CD14-positive monocyte (primary cell): Measurements from ENCODE around the gene CDK5. TPM values are rescaled to one million over a fixed set of nuclear protein-coding genes. Genes with fewer than 3 reads are reported as not detected.

ENCODE experiments used
- DNase-seq, 3 donors: peaks; one replicate each; pipeline ENCODE4 v3.0.0-alpha.2; 2011 to 2022
- H2AFZ ChIP-seq: 2 replicates; pipeline ENCODE4 v1.6.0; 2012; ENCODE audit warnings: mild to moderate bottlenecking, low read depth, low read length, inconsistent platforms; ENCODE audit not compliant: insufficient read depth, poor library complexity, severe bottlenecking
- H3K27ac ChIP-seq, 2 donors: 1 replicate in 1 of 2; 2 replicates in 1 of 2; pipeline ENCODE4 v1.5.1; 2012 to 2013; ENCODE audit warnings: low read length in 2 of 2, control low read depth in 1 of 2, inconsistent platforms in 1 of 2, low read depth in 1 of 2, mild to moderate bottlenecking in 1 of 2
- H3K27me3 ChIP-seq, 2 donors: one replicate each; pipeline versions ENCODE4 v1.6.0 to v1.6.1; 2011 to 2013; ENCODE audit warnings: low read length in 2 of 2; ENCODE audit not compliant: control insufficient read depth in 2 of 2, insufficient read depth in 2 of 2
- H3K36me3 ChIP-seq, 2 donors: replicated peaks in 1 of 2; 1 replicate in 1 of 2; 2 replicates in 1 of 2; pipeline versions ENCODE4 v1.5.1 to v1.6.1; 2012 to 2013; ENCODE audit warnings: low read length in 2 of 2, control low read depth in 1 of 2, inconsistent platforms in 1 of 2, mild to moderate bottlenecking in 1 of 2; ENCODE audit not compliant: insufficient read depth in 2 of 2, control insufficient read depth in 1 of 2
- H3K4me1 ChIP-seq, 2 donors: 1 replicate in 1 of 2; 2 replicates in 1 of 2; pipeline versions ENCODE4 v1.5.1 to v1.6.1; 2012 to 2013; ENCODE audit warnings: low read length in 2 of 2, control low read depth in 1 of 2, inconsistent platforms in 1 of 2, mild to moderate bottlenecking in 1 of 2, moderate library complexity in 1 of 2; ENCODE audit not compliant: insufficient read depth in 2 of 2, control insufficient read depth in 1 of 2
- H3K4me2 ChIP-seq: replicated peaks from 2 replicates; pipeline ENCODE3; 2012; ENCODE audit warnings: low read length, moderate library complexity, mild to moderate bottlenecking; ENCODE audit not compliant: poor library complexity, severe bottlenecking; ENCODE audit errors: extremely low read depth
- H3K4me3 ChIP-seq, 3 experiments: fragments of 200-600 bp in 1 of 3; sonication (generic) in 1 of 3; replicated peaks in 1 of 3; 1 replicate in 2 of 3; 2 replicates in 1 of 3; pipeline ENCODE4 v1.5.1; 2011 to 2013; ENCODE audit warnings: low read length in 3 of 3, mild to moderate bottlenecking in 3 of 3, control low read depth in 2 of 3, low read depth in 2 of 3, inconsistent platforms in 1 of 3, moderate library complexity in 1 of 3
- H3K79me2 ChIP-seq: 2 replicates; pipeline ENCODE4 v1.6.0; 2012; ENCODE audit warnings: mild to moderate bottlenecking, control low read depth, inconsistent platforms, low read length, moderate library complexity; ENCODE audit not compliant: insufficient read depth
- H3K9ac ChIP-seq: 2 replicates; pipeline ENCODE4 v1.6.0; 2017; ENCODE audit warnings: low read length, mild to moderate bottlenecking; ENCODE audit not compliant: insufficient read depth, poor library complexity, severe bottlenecking
- H3K9me3 ChIP-seq, 2 donors: replicated peaks in 1 of 2; 1 replicate in 1 of 2; 2 replicates in 1 of 2; pipeline versions ENCODE4 v1.5.1 to v1.6.1; 2012 to 2013; ENCODE audit warnings: low read length in 2 of 2, control low read depth in 1 of 2; ENCODE audit not compliant: control insufficient read depth in 1 of 2, insufficient read depth in 1 of 2
- H4K20me1 ChIP-seq: 2 replicates; pipeline ENCODE4 v1.6.0; 2012; ENCODE audit warnings: mild to moderate bottlenecking, low read length, control low read depth, moderate library complexity; ENCODE audit not compliant: insufficient read depth
- H3K27ac Mint-ChIP-seq, 7 donors: one replicate each; pipeline ENCODE4 v1.8.0; 2020; ENCODE audit warnings: mild to moderate bottlenecking in 7 of 7, mixed read lengths in 7 of 7, moderate library complexity in 6 of 7, inconsistent platforms in 2 of 7
- H3K27me3 Mint-ChIP-seq, 3 donors: one replicate each; pipeline ENCODE4 v1.8.0; 2021 to 2022; ENCODE audit warnings: low read depth in 3 of 3, mild to moderate bottlenecking in 3 of 3, mixed read lengths in 3 of 3, moderate library complexity in 3 of 3, inconsistent platforms in 1 of 3
- H3K36me3 Mint-ChIP-seq, 2 donors: one replicate each; pipeline ENCODE4 v1.8.0; 2020; ENCODE audit warnings: mixed read lengths in 2 of 2, inconsistent platforms in 1 of 2, mild to moderate bottlenecking in 1 of 2
- H3K4me1 Mint-ChIP-seq: one replicate; pipeline ENCODE4 v1.8.0; 2020; ENCODE audit warnings: mild to moderate bottlenecking, mixed read lengths
- H3K4me3 Mint-ChIP-seq, 2 donors: one replicate each; pipeline ENCODE4 v1.8.0; 2020; ENCODE audit warnings: mild to moderate bottlenecking in 2 of 2, mixed read lengths in 2 of 2, moderate library complexity in 1 of 2
- H3K9me3 Mint-ChIP-seq, 7 donors: one replicate each; pipeline ENCODE4 v1.8.0; 2020 to 2022; ENCODE audit warnings: mixed read lengths in 7 of 7, mild to moderate bottlenecking in 6 of 7, moderate library complexity in 6 of 7, inconsistent platforms in 2 of 7
- WGBS: methylation state at CpG from one replicate; pipeline ENCODE4 v1.1.5; 2013; ENCODE audit warnings: missing lambda C conversion rate; ENCODE audit not compliant: insufficient coverage; 5-methylcytosine and 5-hydroxymethylcytosine counted together
- intact Hi-C, 2 donors: fragments of 100-400 bp; cut with micrococcal nuclease; formaldehyde crosslinking; loops; one replicate each; pipeline versions ENCODE4 v1.15.0 to v1.15.1; 2023
- polyA plus RNA-seq, 3 donors: library from polyadenylated mRNA; depleted of rRNA in 1 of 3; unstranded in 2 of 3; stranded (reverse) in 1 of 3; fragments of 300-500 nt in 2 of 3; fragments of >200 nt in 1 of 3; fragmentation: Illumina TruSeq in 2 of 3; gene quantifications; 1 replicate in 2 of 3; 2 replicates in 1 of 3; pipeline ENCODE4 v1.2.3, GENCODE V29; 2012 to 2021
- TF ChIP-seq, protein P1 (sequence below): fragments of 200-600 bp; IDR thresholded peaks from one replicate; pipeline ENCODE4 v1.8.0; 2022; ENCODE audit warnings: antibody characterized with exemption, mild to moderate bottlenecking

CDK5 gene
- polyA plus RNA-seq, 3 donors = 14.9 to 31.2 (median 24.9) TPM

- peaks cover 0 to 3% (median 0%) of the 10 kb centered on the region in 7 donors for H3K9me3 Mint-ChIP-seq
- Histone ChIP-seq H3K4me1 (peaks cover 29 to 41% of the 10 kb centered on the region in 2 donors), H3K4me2 (no peak overlapping the region), H2AFZ (no peak overlapping the region), H3K27me3 (no peaks in the 10 kb centered on the region), H3K36me3 (peaks cover 33 to 46% of the 10 kb centered on the region in 2 donors), H4K20me1 (peaks cover 53% of the 10 kb centered on the region), H3K27ac (no peak overlapping the region), H3K9ac (no peak overlapping the region), H3K79me2 (peaks cover 37% of the 10 kb centered on the region), H3K9me3 (no peaks in the 10 kb centered on the region), H3K4me3 (no peak overlapping the region)
- H3K27ac Mint-ChIP-seq = peak overlapping the region in 3 of 7 donors; percentile 13 to 24 (median 21)
- peaks cover 30 to 40% of the 10 kb centered on the region in 2 donors for H3K36me3 Mint-ChIP-seq
- peaks cover 23% of the 10 kb centered on the region for H3K4me1 Mint-ChIP-seq
- H3K27me3 Mint-ChIP-seq = peaks cover 0 to 1% (median 0%) of the 10 kb centered on the region in 3 donors
- 74% methylated on average over 15 of the region's 22 CpGs for WGBS
- no peak for DNase-seq
- TF ChIP-seq, protein P1, sequence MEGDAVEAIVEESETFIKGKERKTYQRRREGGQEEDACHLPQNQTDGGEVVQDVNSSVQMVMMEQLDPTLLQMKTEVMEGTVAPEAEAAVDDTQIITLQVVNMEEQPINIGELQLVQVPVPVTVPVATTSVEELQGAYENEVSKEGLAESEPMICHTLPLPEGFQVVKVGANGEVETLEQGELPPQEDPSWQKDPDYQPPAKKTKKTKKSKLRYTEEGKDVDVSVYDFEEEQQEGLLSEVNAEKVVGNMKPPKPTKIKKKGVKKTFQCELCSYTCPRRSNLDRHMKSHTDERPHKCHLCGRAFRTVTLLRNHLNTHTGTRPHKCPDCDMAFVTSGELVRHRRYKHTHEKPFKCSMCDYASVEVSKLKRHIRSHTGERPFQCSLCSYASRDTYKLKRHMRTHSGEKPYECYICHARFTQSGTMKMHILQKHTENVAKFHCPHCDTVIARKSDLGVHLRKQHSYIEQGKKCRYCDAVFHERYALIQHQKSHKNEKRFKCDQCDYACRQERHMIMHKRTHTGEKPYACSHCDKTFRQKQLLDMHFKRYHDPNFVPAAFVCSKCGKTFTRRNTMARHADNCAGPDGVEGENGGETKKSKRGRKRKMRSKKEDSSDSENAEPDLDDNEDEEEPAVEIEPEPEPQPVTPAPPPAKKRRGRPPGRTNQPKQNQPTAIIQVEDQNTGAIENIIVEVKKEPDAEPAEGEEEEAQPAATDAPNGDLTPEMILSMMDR = no peak
- intact Hi-C loops = loop anchor here in 1 of 2 donors (2.0 to 5.0 kb wide), 2 partner anchors 14 to 34 kb away; no protein-coding TSS in a partner anchor
- H3K4me3 Mint-ChIP-seq = peak overlapping the region in 1 of 2 donors; percentile 56
Measured at GRCh38 chr7:151078233-151079040, 20.7 kb upstream of the CDK5 start.

GRCh38 chr7:151077705-151078232, 20.1 kb upstream of the CDK5 start:
- Histone ChIP-seq H3K36me3 (peaks cover 37 to 48% of the 10 kb centered on the region in 2 donors), H4K20me1 (peaks cover 53% of the 10 kb centered on the region), H3K4me2 (no peak overlapping the region), H3K9me3 (no peaks in the 10 kb centered on the region), H3K27me3 (no peaks in the 10 kb centered on the region), H2AFZ (no peak overlapping the region), H3K79me2 (peaks cover 32% of the 10 kb centered on the region), H3K4me3 (no peak overlapping the region), H3K27ac (peak overlapping the region in 1 of 2 donors; percentile 3), H3K4me1 (peaks cover 27 to 35% of the 10 kb centered on the region in 2 donors), H3K9ac (no peak overlapping the region)
- Mint-ChIP-seq H3K4me3 (peak overlapping the region in 1 of 2 donors; percentile 56), H3K9me3 (peaks cover 0 to 3% (median 0%) of the 10 kb centered on the region in 7 donors), H3K27me3 (peaks cover 0 to 1% (median 0%) of the 10 kb centered on the region in 3 donors), H3K36me3 (peaks cover 30 to 41% of the 10 kb centered on the region in 2 donors), H3K4me1 (peaks cover 21% of the 10 kb centered on the region), H3K27ac (peak overlapping the region in 2 of 7 donors; percentile 21 to 24)
- 89% methylated on average over 6 of the region's 10 CpGs for WGBS
- no peak for DNase-seq
- intact Hi-C loops = loop anchor here in 1 of 2 donors (2.0 to 5.0 kb wide), 2 partner anchors 15 to 35 kb away; no protein-coding TSS in a partner anchor
- TF ChIP-seq, protein P1 = no peak
